ENCODE measurements around the gene NDST1.
"Not testable (repeated sequence)": the region's sequence is repeated elsewhere in the genome, so short reads cannot be mapped to it uniquely, and the experiment has no call there.

The NDST1 gene

DNA sequence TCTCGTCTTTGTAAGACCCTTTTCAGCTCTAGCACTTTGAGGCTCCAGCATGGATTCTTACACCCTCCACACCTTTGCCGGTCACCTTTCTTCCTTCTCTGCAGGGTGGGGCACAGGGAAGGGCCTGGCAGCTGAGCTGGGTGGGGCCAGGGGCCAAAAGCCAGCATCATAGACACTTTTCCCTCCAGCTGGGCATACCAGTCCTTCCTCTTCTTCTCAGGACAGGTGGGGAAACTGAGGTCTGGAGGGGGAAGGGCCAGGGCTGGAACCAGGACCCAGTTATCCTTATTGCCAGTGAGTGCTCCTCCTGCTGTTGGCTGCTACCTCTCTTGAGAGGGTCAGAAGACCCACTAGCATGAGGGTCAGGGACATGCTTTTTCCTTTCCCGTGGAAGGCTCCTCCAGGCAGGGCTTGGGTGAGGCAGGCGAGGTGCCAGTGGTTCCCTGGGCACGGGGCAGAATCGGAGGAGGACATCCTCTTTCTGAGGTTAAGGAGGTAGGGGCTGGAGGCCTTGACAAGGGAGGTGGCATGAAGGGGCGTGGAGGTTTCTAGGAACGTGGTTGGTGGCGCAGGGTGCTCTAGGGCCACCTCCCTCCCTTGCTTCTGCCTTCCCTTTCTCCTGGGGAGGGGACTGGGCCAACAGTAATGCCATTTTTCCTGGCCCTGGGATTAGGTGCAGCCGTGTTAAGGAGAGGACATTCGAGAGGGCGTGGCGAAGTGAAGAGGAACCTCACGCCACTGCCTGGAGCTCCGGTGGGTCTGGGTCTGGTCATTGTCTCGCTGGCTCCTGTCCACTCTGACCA lies at the start of gene NDST1:
Gene NDST1, plus strand, starts transcription at position 658 of the 803 bp plus-strand sequence. CDS start 13,124 bp downstream, outside the sequence.
- DNase-seq, result no peak

GRCh38 chr5:150458802-150459557 lies 49.0 kb upstream of the NDST1 start:
- DNase-seq, result peak; percentile 93 to 95

DNA sequence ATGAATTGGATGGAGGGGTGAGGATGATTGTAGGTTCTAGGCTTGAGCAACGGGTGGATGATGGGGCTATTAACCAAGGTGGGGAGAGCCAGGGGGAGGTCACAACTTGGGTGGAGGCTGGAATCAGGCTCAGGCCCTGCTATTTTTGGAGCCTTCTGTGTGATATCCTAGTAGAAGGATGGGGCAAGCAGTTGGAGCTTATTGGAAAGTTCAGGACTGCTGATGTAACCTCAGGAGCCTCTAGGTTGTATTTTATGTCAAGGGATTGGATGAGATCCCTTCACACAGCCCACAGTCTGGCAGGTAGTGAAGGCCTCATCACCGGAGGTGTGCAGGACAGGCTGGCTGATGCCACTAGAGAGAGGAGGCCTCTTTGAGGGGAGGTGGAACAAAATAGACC lies 47.1 kb upstream of the NDST1 start:
- no peak for DNase-seq

DNA sequence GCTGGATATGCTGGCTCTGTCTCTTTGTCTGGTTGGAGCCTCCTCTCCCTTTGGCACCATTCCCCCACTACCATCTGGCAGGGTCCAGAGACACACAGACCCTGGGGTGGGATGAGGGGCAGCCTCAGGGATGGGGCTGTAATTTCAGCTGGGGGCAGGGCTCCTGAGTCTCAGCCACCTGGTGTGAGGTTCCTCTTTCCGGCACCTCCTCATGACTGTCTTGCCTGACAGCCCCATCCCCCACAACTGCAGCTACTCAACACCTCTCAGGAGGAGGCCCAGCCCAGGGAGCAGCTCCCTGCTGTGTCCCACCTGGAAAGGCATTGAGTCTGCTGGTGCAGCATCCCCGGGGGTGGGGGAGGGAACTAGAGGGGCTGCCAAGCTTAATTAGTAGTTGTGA lies 46.7 kb upstream of the NDST1 start:
- DNase-seq, result no peak

- DNase-seq, result no peak
Observed at GRCh38 chr5:150464554-150465012, 43.3 kb upstream of the NDST1 start.

DNA sequence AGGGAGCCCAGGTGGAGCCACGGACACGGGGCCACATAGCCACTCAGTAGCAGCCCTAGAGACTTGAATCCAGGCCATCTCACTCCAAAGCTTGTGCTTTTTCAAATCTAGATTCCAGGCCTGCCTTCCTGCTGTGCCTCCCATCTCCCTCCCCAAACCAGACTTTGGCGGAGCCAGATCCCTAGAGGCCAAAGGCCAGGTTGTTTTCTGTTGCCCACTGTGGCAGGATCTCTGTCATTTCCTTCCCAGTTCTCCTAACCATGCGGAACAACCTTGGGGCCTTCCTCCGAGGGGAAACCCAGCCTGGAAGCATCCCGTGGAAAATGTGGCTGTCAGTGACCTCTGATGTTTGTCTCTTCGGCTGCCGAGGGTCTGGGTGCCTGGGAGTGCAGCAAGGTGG lies 42.0 kb upstream of the NDST1 start:
- DNase-seq, result no peak

GRCh38 chr5:150468206-150468605 lies 39.7 kb upstream of the NDST1 start:
- DNase-seq, result no peak

- DNase-seq, result no peak
Observed at GRCh38 chr5:150469718-150470469, 38.0 kb upstream of the NDST1 start.

GRCh38 chr5:150473673-150474358 lies 34.1 kb upstream of the NDST1 start:
- DNase-seq, result no peak

DNA sequence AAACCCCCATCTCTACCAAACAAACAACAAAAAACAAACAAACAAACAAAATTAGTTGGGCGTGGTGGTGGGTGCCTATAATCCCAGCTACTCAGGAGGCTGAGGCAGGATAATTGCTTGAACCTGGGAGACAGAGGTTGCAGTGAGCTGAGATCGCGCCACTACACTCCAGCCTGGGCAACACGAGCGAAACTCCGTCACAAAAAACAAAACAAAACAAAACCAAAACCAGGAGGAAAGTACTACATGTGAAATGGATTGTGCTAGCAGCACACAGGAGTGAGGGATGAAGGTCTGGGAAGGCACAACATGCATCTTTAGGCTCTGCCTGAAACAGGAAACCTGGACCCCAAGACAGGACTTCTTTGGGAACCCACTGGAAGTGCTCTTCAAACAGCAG lies 31.4 kb upstream of the NDST1 start:
- not testable (repeated sequence) for DNase-seq

DNA sequence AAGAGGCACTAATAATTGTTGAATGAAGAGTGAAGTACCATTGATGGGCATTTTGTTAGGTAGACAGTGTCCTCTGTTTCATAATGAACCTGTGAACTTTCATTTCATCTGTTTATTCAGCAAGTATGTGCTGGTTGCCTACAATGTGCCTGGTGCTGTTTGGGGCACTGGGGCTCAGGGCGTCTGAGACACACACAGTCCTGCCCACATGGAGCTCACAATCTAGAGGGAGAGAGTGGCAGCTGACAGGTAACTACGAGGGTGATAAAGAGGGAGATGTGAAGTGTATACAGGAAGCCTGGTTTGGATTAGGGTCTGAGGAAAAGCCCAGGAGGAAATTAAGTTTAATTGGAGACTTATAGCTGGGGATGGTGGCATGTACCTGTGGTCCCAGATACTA lies 28.5 kb upstream of the NDST1 start:
- no peak for DNase-seq

- DNase-seq, result no peak
Observed at GRCh38 chr5:150481708-150481965, 26.3 kb upstream of the NDST1 start.

- DNase-seq, result no peak
Observed at GRCh38 chr5:150481972-150482406, 25.9 kb upstream of the NDST1 start.

- DNase-seq, result no peak
Observed at GRCh38 chr5:150484964-150485692, 22.8 kb upstream of the NDST1 start.

GRCh38 chr5:150485693-150486401 lies 22.1 kb upstream of the NDST1 start:
- peak; percentile 49 to 64 for DNase-seq

GRCh38 chr5:150486402-150487198 lies 21.3 kb upstream of the NDST1 start:
- DNase-seq, result peak; percentile 66 to 71

DNA sequence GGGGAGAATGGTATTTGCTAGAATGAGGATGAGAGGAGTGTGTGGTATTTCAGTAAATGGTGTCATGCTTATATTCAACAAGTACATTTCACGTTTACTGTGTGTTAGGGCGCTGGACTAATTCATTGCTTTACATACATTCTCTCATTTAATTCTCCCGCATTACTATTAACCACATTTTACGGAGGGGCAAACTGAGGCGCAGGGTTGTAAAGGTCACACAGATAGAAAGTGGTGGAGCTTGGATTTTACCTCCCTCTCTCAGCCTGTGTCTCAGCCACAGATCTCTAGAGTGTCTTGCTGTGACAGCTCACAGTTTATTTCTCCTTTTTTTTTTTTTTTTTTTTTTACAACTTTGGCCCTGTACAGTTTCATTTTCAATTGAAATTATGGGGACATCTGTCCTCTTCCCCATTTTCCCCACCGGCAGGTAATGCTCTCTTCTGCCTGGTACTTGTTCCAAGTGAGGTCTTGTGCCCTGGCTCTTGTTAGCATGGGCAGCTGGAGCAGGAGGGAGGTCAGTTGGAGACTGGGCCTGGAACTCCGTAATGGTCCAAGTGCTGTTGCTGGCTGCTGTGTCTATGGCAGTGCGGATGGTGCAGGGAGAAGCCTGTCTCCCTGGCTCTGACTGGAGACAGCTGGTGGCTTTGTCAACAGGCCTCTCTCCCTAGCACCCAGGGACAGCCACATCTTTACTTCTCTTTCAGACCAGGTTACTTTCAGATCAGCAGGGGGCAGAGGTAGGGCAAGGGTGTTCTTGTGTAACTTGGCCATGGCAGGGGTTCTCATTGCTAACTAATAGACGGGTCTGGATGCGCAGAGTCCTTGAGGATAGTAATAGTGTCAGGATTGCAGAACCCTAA lies 20.5 kb upstream of the NDST1 start:
- no peak for DNase-seq

DNA sequence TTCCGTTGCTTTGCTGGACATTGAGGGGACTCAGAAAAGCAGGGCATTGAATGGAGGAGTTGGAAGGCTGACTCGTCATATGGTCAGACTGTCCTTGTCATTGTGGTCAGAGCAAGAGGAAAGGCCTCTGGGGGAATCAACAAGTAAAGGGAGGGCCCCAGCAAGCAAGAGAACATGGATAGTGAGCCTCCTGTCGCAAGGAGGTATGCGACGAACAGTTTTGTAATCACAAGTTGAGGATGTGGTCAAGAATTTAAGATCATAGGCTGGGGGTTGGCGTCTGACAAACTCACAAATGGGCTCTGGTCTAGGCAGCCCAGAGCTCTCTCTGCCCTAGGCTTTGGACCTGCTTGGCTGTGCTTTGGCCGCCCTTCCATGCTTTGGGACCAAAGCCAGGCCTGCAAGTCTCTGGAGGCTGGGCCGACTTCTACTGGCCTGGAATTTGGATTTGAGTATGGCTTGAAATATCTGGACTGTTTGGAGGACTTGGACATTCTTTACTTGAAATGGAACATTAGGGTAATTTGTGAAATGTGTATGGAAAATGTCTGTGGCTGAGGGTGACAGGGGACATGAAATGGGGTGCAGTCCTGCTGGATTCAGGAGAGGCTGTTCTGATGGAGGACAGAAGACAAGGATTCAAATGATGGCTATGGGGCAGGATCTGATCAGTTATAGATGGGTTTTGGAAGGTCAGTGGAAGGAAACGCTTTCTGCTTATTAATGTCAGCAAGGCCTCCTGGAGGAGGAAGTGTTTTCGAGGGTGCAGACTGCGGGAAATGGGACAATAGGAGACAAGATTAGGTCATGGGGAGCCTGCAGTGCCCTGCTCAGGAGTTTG lies 19.2 kb upstream of the NDST1 start:
- no peak for DNase-seq

Data from activated T-cell treated with anti-CD3 and anti-CD28 coated beads, Interleukin-2, amount 50 U/mL, for 48 hours (primary cell).